HepG2 (cell line): ENCODE measurements around the gene TRRAP. TPM values are rescaled to one million over a fixed set of nuclear protein-coding genes. Genes with fewer than 3 reads are reported as not detected.

Experiments used
- DZIP1 ChIP-seq: sonication (generic); formaldehyde crosslinking; IDR thresholded peaks from 2 replicates; pipeline ENCODE4 v1.5.0; 2020; ENCODE audit warnings: mild to moderate bottlenecking, missing genetic modification reagents
- GMEB2 ChIP-seq: IDR thresholded peaks from 2 replicates; pipeline ENCODE4 v1.6.1; 2016; ENCODE audit warnings: missing biosample characterization, missing genetic modification reagents, low read depth
- MBD4 ChIP-seq: IDR thresholded peaks from 2 replicates; pipeline ENCODE4 v1.6.1; 2012; ENCODE audit warnings: low read length, inconsistent platforms, borderline replicate concordance
- MED1 ChIP-seq: sonication (generic); formaldehyde crosslinking; IDR thresholded peaks from 2 replicates; pipeline ENCODE4 v1.4.0; 2020; ENCODE audit warnings: missing genetic modification reagents
- NFIB ChIP-seq: sonication (generic); formaldehyde crosslinking; IDR thresholded peaks from 2 replicates; pipeline ENCODE4 v1.9.0; 2021; ENCODE audit warnings: missing genetic modification reagents, mild to moderate bottlenecking, borderline replicate concordance
- SKI ChIP-seq: fragments of 450-650 bp; IDR thresholded peaks from one replicate; pipeline ENCODE4 v1.6.1; 2018; ENCODE audit warnings: mild to moderate bottlenecking; ENCODE audit not compliant: partially characterized antibody
- ZBTB10 ChIP-seq: sonication (generic); formaldehyde crosslinking; IDR thresholded peaks from 2 replicates; pipeline ENCODE4 v1.4.0; 2020; ENCODE audit warnings: missing genetic modification reagents, borderline replicate concordance
- ZGPAT ChIP-seq: IDR thresholded peaks from 2 replicates; pipeline ENCODE4 v1.6.1; 2016; ENCODE audit warnings: mild to moderate bottlenecking
- ZNF18 ChIP-seq: sonication (generic); formaldehyde crosslinking; IDR thresholded peaks from 2 replicates; pipeline ENCODE4 v1.8.0; 2022; ENCODE audit warnings: mild to moderate bottlenecking, missing genetic modification reagents; ENCODE audit not compliant: insufficient replicate concordance
- ZNF510 ChIP-seq: sonication (generic); formaldehyde crosslinking; IDR thresholded peaks from 2 replicates; pipeline ENCODE4 v1.4.0; 2020; ENCODE audit warnings: low read depth, mild to moderate bottlenecking, missing genetic modification reagents
- ZNF615 ChIP-seq: sonication (generic); formaldehyde crosslinking; IDR thresholded peaks from 2 replicates; pipeline ENCODE4 v1.5.0; 2020; ENCODE audit warnings: mild to moderate bottlenecking, missing genetic modification reagents, borderline replicate concordance
- polyA plus RNA-seq, 8 experiments: library from polyadenylated mRNA; depleted of rRNA in 3 of 8; stranded (reverse) in 7 of 8; unstranded in 1 of 8; fragments of >200 nt; fragmentation: Illumina TruSeq in 4 of 8; extraction: Trizol in 4 of 8; gene quantifications; 2 replicates each; pipeline versions ENCODE4 v1.2.1 to v1.2.3, GENCODE V29; 2011 to 2016; ENCODE audit warnings: low read depth in 4 of 8, missing spikeins in 1 of 8, mixed read lengths in 1 of 8; ENCODE audit not compliant: insufficient read depth in 1 of 8
- total RNA-seq, 5 experiments: library from RNA; depleted of rRNA; stranded (reverse); fragments of >200 nt; fragmentation: Illumina TruSeq; extraction: Trizol; gene quantifications; 2 replicates each; pipeline ENCODE4 v1.2.3, GENCODE V29; 2016; ENCODE audit warnings: low read depth in 1 of 5

Gene TRRAP
- total and polyA plus RNA-seq, 2 of the 13 experiments (the other 11 are each of a cell fraction or from before 2014, with no cell fraction given): 8.6 to 10.5 TPM

GRCh38 chr7:99040104-99040958, 162.0 kb downstream of the TRRAP start (continued):
- TF ChIP-seq ZNF615 (CRISPR knock-in tag): no peak
- TF ChIP-seq SKI: peak; percentile 13
- TF ChIP-seq DZIP1: no peak
- no peak for TF ChIP-seq ZBTB10
- TF ChIP-seq ZNF510 (CRISPR knock-in tag): no peak
- TF ChIP-seq GMEB2 (CRISPR knock-in tag): no peak
- no peak for TF ChIP-seq MBD4
- peak; percentile 19 for TF ChIP-seq ZNF18 (CRISPR knock-in tag)
- no peak for TF ChIP-seq MED1 (CRISPR knock-in tag)
- no peak for TF ChIP-seq NFIB (CRISPR knock-in tag)
- TF ChIP-seq ZGPAT: no peak
